GM12875 (cell line): ENCODE data around the gene ZDHHC14.

Source experiments
- H3K4me3 ChIP-seq: one replicate; pipeline ENCODE4 v1.5.1; 2011; ENCODE audit warnings: low read depth, low read length, control low read depth
- TF ChIP-seq, protein P1 (sequence below): IDR thresholded peaks from 2 replicates; pipeline ENCODE4 v1.5.1; 2011; ENCODE audit warnings: low read depth, mild to moderate bottlenecking, control low read depth, inconsistent platforms, low read length, moderate library complexity, borderline replicate concordance; ENCODE audit not compliant: insufficient read depth

The ZDHHC14 gene

GRCh38 chr6:157554747-157555146, 173.8 kb downstream of the ZDHHC14 start:
- TF ChIP-seq, protein P1, sequence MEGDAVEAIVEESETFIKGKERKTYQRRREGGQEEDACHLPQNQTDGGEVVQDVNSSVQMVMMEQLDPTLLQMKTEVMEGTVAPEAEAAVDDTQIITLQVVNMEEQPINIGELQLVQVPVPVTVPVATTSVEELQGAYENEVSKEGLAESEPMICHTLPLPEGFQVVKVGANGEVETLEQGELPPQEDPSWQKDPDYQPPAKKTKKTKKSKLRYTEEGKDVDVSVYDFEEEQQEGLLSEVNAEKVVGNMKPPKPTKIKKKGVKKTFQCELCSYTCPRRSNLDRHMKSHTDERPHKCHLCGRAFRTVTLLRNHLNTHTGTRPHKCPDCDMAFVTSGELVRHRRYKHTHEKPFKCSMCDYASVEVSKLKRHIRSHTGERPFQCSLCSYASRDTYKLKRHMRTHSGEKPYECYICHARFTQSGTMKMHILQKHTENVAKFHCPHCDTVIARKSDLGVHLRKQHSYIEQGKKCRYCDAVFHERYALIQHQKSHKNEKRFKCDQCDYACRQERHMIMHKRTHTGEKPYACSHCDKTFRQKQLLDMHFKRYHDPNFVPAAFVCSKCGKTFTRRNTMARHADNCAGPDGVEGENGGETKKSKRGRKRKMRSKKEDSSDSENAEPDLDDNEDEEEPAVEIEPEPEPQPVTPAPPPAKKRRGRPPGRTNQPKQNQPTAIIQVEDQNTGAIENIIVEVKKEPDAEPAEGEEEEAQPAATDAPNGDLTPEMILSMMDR, result no peak

DNA sequence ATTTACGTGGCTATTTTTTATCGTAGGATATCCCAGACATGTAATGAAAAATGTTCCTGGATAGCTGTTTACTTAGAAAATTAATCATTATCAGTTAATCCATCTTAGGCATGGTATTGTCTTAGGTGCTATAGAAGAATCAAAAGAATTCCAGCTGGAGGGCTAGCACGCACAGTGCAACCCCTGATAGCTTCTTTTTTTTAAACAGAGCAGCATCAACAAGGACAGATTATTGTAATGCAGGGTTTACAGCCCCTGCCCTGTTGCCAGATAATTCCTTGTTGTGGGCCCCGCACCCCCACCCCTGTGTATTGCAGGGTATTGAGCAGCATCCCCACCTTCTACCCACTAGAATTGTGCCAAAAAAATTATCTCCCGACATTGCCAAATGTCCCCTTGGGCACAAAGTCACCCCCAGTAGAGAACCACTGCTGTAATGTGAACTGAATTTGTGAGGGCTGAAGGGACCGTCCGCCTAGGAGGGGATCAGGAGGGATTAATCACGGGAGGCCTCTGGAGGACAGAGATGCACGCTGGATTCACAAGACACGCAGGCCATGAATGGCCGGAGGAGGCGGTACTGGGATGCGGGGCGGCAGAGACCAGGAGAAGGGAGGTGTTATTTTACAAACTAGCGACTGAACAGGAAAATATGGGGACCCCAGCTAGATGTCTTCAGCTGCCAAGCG, 174.6 kb downstream of the ZDHHC14 start:
- TF ChIP-seq, protein P1, result no peak
- no peak overlapping the region for H3K4me3 ChIP-seq

More at GRCh38 chr6:157554747-157555146, 173.8 kb downstream of the ZDHHC14 start:
- no peak overlapping the region for H3K4me3 ChIP-seq

DNA sequence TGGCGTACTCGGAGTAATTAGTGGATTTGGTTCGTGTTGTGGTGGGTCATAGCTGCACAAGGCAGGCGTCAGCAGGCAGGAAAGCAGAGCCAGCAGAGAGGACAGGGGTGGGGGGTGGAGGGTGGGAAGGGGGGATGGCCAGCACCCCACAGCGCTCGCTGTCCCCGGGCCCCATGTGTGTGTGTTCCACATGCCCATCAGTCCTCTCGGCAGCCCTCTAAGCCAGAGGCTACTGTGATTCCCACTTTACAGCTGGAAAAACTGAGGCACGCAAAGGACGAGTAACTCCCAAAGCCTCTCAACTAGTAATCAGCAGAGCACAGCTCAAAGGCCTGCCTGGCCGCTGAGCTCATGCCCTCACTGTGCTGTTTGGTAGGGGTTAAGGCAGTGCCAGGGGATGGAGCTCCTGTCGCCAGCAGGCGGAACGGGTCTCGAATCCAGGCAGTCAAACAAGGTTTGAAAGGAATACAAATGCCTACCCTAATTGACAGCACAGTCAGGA, 175.2 kb downstream of the ZDHHC14 start:
- H3K4me3 ChIP-seq, result no peak overlapping the region
- TF ChIP-seq, protein P1, result no peak

DNA sequence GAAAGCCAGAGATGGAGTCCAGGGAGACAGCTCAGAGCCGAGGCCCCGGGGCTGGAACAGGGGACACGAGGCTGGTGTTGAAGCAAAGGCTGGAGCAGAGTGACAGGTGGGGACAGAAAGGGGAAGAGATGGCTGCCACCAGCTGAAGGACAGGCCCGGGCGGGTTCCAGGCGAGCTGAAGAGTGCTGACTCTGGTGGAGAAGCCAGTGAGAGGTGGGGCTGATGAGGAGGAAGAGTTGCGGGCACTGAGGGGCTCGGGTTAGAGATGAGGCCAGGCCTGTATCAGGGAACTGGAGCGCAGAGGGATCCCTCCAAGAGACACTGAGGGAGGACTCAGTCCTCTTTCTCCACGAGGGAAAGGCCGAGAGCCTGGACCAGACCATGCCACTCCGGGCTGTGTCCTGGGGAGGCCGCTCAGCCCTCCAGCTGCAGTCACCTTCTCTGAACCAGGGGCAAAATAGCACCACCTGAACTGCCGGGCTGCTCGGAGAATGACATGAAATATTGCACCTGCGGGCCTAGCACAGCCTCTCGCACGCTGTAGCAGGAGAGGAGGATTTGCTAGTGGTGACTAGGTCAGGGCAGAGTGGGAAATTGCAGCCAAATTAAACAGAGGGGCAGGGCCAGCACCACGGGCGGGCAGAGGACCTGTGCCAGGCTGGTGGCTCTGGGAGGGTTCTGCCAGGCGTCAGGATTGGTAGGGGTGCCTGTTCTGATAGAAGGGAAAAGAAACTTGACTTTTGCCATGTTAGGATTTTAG, 175.9 kb downstream of the ZDHHC14 start:
- TF ChIP-seq, protein P1, result no peak
- no peak overlapping the region for H3K4me3 ChIP-seq

GRCh38 chr6:157557559-157557958, 176.6 kb downstream of the ZDHHC14 start:
- TF ChIP-seq, protein P1, result no peak
- no peak overlapping the region for H3K4me3 ChIP-seq

- TF ChIP-seq, protein P1, result no peak
- H3K4me3 ChIP-seq, result no peak overlapping the region
These were observed 177.1 kb downstream of the ZDHHC14 start for GRCh38 chr6:157558049-157558448.

DNA sequence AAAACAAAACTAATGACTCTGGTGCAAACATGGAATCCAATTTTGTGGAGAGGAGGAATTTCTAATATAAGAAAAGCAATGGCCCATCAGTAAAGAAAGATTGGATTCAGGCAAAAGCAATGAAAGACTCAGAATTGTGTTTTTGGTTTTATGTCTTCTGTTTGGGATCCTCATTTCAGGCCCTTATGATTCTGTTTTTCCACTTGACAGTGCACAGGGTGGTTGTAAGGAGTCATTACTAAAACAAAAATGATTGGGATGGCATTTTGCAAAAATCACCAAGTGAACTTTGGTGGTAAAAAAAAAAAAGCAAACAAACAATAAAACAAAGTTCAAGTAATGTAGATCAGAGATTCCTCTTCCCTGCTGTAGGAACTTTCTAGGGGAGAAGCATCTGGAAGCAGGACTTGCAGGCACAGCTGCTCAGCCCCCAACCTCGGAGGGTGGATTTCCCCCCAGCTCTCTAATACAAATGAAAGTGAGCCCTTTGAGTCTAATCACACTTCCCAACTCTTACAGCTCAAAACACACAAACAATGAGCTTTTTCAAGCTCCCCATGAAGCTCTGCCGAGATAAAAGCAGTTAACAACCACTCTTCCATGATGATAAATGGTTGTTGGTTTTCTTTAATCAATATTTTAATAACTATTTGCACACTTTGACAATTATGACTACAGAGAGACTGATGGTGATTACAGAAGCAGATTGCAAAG, 177.7 kb downstream of the ZDHHC14 start:
- H3K4me3 ChIP-seq, result no peak overlapping the region
- TF ChIP-seq, protein P1, result no peak
